ENCODE data around the gene PLXDC2.

PLXDC2 gene

GRCh38 chr10:20299034-20299736, 483.0 kb downstream of the PLXDC2 start:
- DNase-seq = no peak

- no peak for DNase-seq
These were observed 484.5 kb downstream of the PLXDC2 start for GRCh38 chr10:20300735-20301134.

GRCh38 chr10:20302033-20302432, 485.8 kb downstream of the PLXDC2 start:
- no peak for DNase-seq

- no peak for DNase-seq
These were observed 487.4 kb downstream of the PLXDC2 start for GRCh38 chr10:20303453-20304152.

- no peak for DNase-seq
These were observed 497.4 kb downstream of the PLXDC2 start for GRCh38 chr10:20313665-20314064.

- DNase-seq = no peak
These were observed 498.2 kb downstream of the PLXDC2 start for GRCh38 chr10:20314431-20314830.

- no peak for DNase-seq
These were observed 511.7 kb downstream of the PLXDC2 start for GRCh38 chr10:20327954-20328353.

- DNase-seq = no peak
These were observed 514.0 kb downstream of the PLXDC2 start for GRCh38 chr10:20330246-20330645.

- no peak for DNase-seq
These were observed 518.3 kb downstream of the PLXDC2 start for GRCh38 chr10:20334559-20334958.

All from activated CD4-positive, alpha-beta T cell treated with anti-CD3 and anti-CD28 coated beads, Interleukin-2, amount 50 U/mL, for 16 hours (primary cell).